Suprapubic skin (tissue), 4 donors: ENCODE data around the gene EMCN. TPM values are rescaled to one million over a fixed set of nuclear protein-coding genes. Genes with fewer than 3 reads are reported as not detected.

Experiments used
- DNase-seq, 2 donors: peaks; one replicate each; pipeline ENCODE4 v3.0.0-alpha.2; 2019; ENCODE audit warnings: low spot score in 2 of 2
- H3K27ac ChIP-seq: fragments of 200-600 bp; sonication (generic); one replicate; pipeline ENCODE4 v1.5.1; 2019
- H3K27me3 ChIP-seq: fragments of 200-600 bp; sonication (generic); one replicate; pipeline ENCODE4 v1.5.1; 2019
- H3K36me3 ChIP-seq: fragments of 200-600 bp; sonication (generic); one replicate; pipeline ENCODE4 v1.5.1; 2019
- H3K4me1 ChIP-seq: fragments of 200-600 bp; sonication (generic); one replicate; pipeline ENCODE4 v1.5.1; 2019
- H3K4me3 ChIP-seq: fragments of 200-600 bp; sonication (generic); one replicate; pipeline ENCODE4 v1.5.1; 2019; ENCODE audit warnings: mild to moderate bottlenecking
- H3K9me3 ChIP-seq: fragments of 200-600 bp; sonication (generic); one replicate; pipeline ENCODE4 v1.5.1; 2019
- EP300 ChIP-seq: sonication (generic); formaldehyde crosslinking; IDR thresholded peaks from one replicate; pipeline ENCODE4 v1.6.1; 2017; ENCODE audit warnings: antibody characterized with exemption
- POLR2A ChIP-seq, 2 donors: fragments of 450-650 bp; IDR thresholded peaks; one replicate each; pipeline ENCODE4 v1.6.1; 2017; ENCODE audit warnings: antibody characterized with exemption in 2 of 2, mild to moderate bottlenecking in 2 of 2, moderate library complexity in 2 of 2
- POLR2AphosphoS5 ChIP-seq, 3 donors: sonication (generic); formaldehyde crosslinking; IDR thresholded peaks; one replicate each; pipeline ENCODE4 v1.6.1; 2017; ENCODE audit warnings: antibody characterized with exemption in 3 of 3
- whole genome bisulfite sequencing: methylation state at CpG from one replicate; pipeline ENCODE4 v1.1.5; 2018; 5-methylcytosine and 5-hydroxymethylcytosine counted together
- total RNA-seq, 4 donors: library from RNA; depleted of rRNA; stranded (reverse); fragments of >200 nt; gene quantifications; one replicate each; pipeline ENCODE4 v1.1.0, GENCODE V29; 2016
- TF ChIP-seq, protein P1 (sequence below), 2 donors: fragments of 200-600 bp in 1 of 2; fragments of 450-650 bp in 1 of 2; sonication (generic) in 1 of 2; IDR thresholded peaks; one replicate each; pipeline ENCODE4 v1.5.1; 2016 to 2019; ENCODE audit warnings: antibody characterized with exemption in 2 of 2, mild to moderate bottlenecking in 1 of 2, moderate library complexity in 1 of 2

EMCN gene
- total RNA-seq, 4 donors from 2014 or later, result 5.3 to 22.7 (median 10.2) TPM

DNA sequence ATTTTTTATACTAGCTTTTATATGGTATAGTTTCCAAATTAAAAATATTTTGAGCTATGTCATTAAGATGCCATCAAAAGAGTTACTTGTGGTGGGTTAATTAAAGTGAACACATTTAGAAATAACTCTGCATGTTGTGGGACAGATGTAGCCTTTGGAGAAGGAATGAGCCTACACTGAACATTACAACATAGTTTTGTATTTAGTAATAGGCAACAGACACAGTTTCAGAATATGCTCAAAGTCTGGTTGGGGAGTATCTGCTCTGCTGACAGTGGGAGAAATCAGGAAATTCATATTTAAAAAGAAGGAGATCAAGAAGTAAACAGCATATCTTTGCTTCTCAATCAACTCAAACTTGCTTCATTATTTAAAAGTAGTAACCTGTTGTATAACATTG lies 23.7 kb downstream of the EMCN start:
- Histone ChIP-seq H3K36me3 (no peaks in the 10 kb centered on the region), H3K27me3 (no peaks in the 10 kb centered on the region), H3K27ac (no peak overlapping the region), H3K4me1 (no peaks in the 10 kb centered on the region), H3K9me3 (no peaks in the 10 kb centered on the region), H3K4me3 (no peak overlapping the region)
- no peak for DNase-seq
- TF ChIP-seq POLR2AphosphoS5 (IDR thresholded peaks at IDR 0.05) (no peak), POLR2A (IDR thresholded peaks at IDR 0.05) (no peak), EP300 (no peak)
- TF ChIP-seq, protein P1, sequence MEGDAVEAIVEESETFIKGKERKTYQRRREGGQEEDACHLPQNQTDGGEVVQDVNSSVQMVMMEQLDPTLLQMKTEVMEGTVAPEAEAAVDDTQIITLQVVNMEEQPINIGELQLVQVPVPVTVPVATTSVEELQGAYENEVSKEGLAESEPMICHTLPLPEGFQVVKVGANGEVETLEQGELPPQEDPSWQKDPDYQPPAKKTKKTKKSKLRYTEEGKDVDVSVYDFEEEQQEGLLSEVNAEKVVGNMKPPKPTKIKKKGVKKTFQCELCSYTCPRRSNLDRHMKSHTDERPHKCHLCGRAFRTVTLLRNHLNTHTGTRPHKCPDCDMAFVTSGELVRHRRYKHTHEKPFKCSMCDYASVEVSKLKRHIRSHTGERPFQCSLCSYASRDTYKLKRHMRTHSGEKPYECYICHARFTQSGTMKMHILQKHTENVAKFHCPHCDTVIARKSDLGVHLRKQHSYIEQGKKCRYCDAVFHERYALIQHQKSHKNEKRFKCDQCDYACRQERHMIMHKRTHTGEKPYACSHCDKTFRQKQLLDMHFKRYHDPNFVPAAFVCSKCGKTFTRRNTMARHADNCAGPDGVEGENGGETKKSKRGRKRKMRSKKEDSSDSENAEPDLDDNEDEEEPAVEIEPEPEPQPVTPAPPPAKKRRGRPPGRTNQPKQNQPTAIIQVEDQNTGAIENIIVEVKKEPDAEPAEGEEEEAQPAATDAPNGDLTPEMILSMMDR (IDR thresholded peaks at IDR 0.05), result no peak

DNA sequence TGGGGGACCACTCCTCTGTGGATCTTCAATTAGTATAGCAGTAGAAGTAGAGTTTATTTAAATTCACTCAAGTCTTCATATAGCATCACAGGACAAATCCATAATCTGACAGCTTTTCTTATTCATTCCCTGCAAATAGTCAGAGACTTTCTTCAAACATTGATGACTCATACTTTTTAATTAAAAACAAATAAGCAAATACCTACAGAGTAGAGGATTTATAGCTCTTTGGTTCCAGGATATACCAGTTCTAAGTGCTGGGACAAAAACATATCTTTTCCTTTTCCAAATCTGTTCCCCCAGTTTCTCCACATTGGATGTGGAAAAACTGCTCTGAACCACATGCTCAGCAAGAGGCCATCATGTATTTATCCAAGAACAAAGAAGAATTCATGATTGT lies 24.1 kb downstream of the EMCN start:
- Histone ChIP-seq H3K27me3 (no peaks in the 10 kb centered on the region), H3K4me1 (no peaks in the 10 kb centered on the region), H3K27ac (no peak overlapping the region), H3K4me3 (no peak overlapping the region), H3K36me3 (no peaks in the 10 kb centered on the region), H3K9me3 (no peaks in the 10 kb centered on the region)
- TF ChIP-seq POLR2A (IDR thresholded peaks at IDR 0.05), result no peak
- no peak for TF ChIP-seq EP300
- TF ChIP-seq POLR2AphosphoS5 (IDR thresholded peaks at IDR 0.05), result no peak
- TF ChIP-seq, protein P1 (IDR thresholded peaks at IDR 0.05), result no peak
- no peak for DNase-seq

DNA sequence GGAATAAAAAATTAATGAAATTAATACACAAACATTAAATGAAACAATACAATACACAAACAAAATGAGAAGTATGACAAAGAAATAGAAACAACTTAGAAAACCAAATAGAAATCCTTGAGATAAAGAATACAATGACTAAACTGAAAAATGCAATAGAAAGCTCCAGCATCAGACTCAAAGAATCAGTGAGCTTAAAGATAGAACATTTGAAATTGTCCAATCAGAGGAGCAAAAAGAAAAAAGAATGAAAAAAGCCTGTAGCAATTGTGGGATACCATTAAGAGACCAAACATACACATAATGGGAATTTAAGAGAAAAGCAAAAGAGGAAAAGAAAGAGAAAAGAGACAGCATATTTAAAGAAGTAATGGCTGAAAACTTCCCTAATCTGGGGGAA lies 25.7 kb downstream of the EMCN start:
- no peaks in the 10 kb centered on the region for H3K9me3 ChIP-seq
- no peak overlapping the region for H3K27ac ChIP-seq
- DNase-seq, result no peak
- H3K4me3 ChIP-seq, result no peak overlapping the region
- no peaks in the 10 kb centered on the region for H3K27me3 ChIP-seq
- H3K36me3 ChIP-seq, result no peaks in the 10 kb centered on the region
- no peaks in the 10 kb centered on the region for H3K4me1 ChIP-seq
- TF ChIP-seq EP300, result no peak
- no peak for TF ChIP-seq POLR2AphosphoS5 (IDR thresholded peaks at IDR 0.05)
- no peak for TF ChIP-seq POLR2A (IDR thresholded peaks at IDR 0.05)
- TF ChIP-seq, protein P1 (IDR thresholded peaks at IDR 0.05), result no peak

DNA sequence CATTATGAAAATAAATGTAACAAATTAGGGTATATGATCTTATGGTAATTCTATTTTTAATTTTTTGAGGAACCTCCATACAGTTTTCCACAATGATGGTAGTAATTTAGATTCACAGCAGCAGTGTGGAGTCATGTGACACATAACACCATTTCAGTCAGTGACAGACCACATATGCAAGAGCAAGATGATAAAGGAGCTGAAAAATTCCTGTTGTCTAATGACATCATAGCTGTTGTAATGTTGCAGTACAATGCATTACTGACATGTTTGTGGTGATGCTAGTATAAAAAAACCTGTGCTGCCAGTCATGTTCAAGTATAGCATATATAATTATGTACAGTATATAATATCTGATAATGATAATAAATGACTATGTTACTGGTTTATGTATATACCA lies 28.5 kb downstream of the EMCN start:
- Histone ChIP-seq H3K27me3 (no peaks in the 10 kb centered on the region), H3K4me3 (no peak overlapping the region), H3K4me1 (no peaks in the 10 kb centered on the region), H3K9me3 (no peaks in the 10 kb centered on the region), H3K27ac (no peak overlapping the region), H3K36me3 (no peaks in the 10 kb centered on the region)
- no peak for DNase-seq
- TF ChIP-seq, protein P1 (IDR thresholded peaks at IDR 0.05), result no peak
- TF ChIP-seq EP300 (no peak), POLR2AphosphoS5 (IDR thresholded peaks at IDR 0.05) (no peak), POLR2A (IDR thresholded peaks at IDR 0.05) (no peak)

DNA sequence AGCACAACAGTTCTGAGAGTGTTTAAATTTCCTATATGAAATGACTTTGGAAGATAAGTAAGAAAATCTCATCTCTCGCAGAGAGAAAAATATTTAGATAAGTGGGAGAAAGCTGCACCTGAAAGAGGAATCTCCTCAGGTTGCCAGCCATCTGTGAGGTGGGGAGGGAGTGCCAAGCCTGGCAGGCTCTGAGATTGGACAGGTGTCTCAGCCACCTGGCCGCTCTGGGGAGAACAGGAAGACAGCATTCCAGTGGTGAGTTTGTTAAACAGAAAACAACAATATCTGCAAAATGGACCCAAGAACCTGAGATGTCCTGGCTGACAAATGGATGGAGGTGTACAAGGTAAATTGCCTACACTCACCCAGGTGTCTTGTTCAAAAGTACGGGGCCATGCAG lies 31.3 kb downstream of the EMCN start:
- Histone ChIP-seq H3K27ac (no peak overlapping the region), H3K9me3 (no peaks in the 10 kb centered on the region), H3K36me3 (no peaks in the 10 kb centered on the region), H3K27me3 (no peaks in the 10 kb centered on the region), H3K4me3 (no peak overlapping the region), H3K4me1 (no peaks in the 10 kb centered on the region)
- WGBS, result 71% methylated on average over 3 of the region's 3 CpGs
- DNase-seq, result no peak
- TF ChIP-seq POLR2AphosphoS5 (IDR thresholded peaks at IDR 0.05), result no peak
- no peak for TF ChIP-seq EP300
- TF ChIP-seq, protein P1 (IDR thresholded peaks at IDR 0.05), result no peak
- TF ChIP-seq POLR2A (IDR thresholded peaks at IDR 0.05), result no peak
